ENCODE results near the gene ZNF496.

DNA sequence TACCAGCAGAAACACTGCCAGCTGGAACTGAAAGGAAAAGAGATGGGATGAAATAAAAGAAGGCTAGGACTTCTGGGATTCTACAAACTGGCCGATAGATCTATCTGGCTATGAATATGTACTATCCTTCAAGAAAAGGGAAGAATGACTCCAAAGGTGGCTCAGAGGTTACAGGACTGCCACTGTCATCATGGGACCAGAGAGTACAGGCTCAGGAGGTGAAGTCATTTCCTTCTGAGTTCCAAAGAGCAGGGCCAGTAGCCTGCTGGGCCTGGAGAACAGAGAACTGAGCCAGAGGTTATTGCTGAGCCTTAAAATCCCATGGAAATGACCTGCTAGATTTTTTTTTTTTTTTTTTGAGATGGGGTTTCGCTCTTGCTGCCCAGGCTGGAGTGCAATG lies 27.6 kb downstream of the ZNF496 start:
- TF ChIP-seq, protein P1, sequence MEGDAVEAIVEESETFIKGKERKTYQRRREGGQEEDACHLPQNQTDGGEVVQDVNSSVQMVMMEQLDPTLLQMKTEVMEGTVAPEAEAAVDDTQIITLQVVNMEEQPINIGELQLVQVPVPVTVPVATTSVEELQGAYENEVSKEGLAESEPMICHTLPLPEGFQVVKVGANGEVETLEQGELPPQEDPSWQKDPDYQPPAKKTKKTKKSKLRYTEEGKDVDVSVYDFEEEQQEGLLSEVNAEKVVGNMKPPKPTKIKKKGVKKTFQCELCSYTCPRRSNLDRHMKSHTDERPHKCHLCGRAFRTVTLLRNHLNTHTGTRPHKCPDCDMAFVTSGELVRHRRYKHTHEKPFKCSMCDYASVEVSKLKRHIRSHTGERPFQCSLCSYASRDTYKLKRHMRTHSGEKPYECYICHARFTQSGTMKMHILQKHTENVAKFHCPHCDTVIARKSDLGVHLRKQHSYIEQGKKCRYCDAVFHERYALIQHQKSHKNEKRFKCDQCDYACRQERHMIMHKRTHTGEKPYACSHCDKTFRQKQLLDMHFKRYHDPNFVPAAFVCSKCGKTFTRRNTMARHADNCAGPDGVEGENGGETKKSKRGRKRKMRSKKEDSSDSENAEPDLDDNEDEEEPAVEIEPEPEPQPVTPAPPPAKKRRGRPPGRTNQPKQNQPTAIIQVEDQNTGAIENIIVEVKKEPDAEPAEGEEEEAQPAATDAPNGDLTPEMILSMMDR (IDR thresholded peaks at IDR 0.05), result no peak
- TF ChIP-seq POLR2A (IDR thresholded peaks at IDR 0.05), result no peak
